GM21526 (cell line): Measurements from ENCODE around the gene EVI5L.
"Not testable (repeated sequence)": the region's sequence is repeated elsewhere in the genome, so short reads cannot be mapped to it uniquely, and the experiment has no call there.

Experiments
- ATAC-seq: cut with Tn5 transposase; IDR thresholded peaks from one replicate; pipeline ENCODE4 v1.9.1; 2021; ENCODE audit warnings: moderate library complexity; ENCODE audit not compliant: unreplicated experiment, low FRiP score

The EVI5L gene

GRCh38 chr19:7816040-7816439, 14.0 kb upstream of the EVI5L start:
- ATAC-seq, result not testable (repeated sequence)

- ATAC-seq, result no peak
Observed at GRCh38 chr19:7817801-7818200, 12.2 kb upstream of the EVI5L start.

GRCh38 chr19:7818806-7819205, 11.2 kb upstream of the EVI5L start:
- ATAC-seq, result no peak

- ATAC-seq, result no peak
Observed at GRCh38 chr19:7819337-7819736, 10.7 kb upstream of the EVI5L start.

- no peak for ATAC-seq
Observed at GRCh38 chr19:7820588-7820987, 9.4 kb upstream of the EVI5L start.

- no peak for ATAC-seq
Observed at GRCh38 chr19:7822910-7823515, 7.0 kb upstream of the EVI5L start.

- no peak for ATAC-seq
Observed at GRCh38 chr19:7823686-7824301, 6.2 kb upstream of the EVI5L start.

GRCh38 chr19:7829166-7829520, 875 bp upstream of the EVI5L start:
- ATAC-seq, result no peak

- no peak for ATAC-seq
Observed at GRCh38 chr19:7830272-7830771, 304 bp downstream of the EVI5L start.

- no peak for ATAC-seq
Observed at GRCh38 chr19:7830823-7831222, 805 bp downstream of the EVI5L start.

GRCh38 chr19:7831452-7831851, 1.4 kb downstream of the EVI5L start:
- ATAC-seq, result no peak

- ATAC-seq, result no peak
Observed at GRCh38 chr19:7832009-7832408, 2.0 kb downstream of the EVI5L start.

- ATAC-seq, result no peak
Observed at GRCh38 chr19:7832781-7833180, 2.8 kb downstream of the EVI5L start.

GRCh38 chr19:7833225-7834099, 3.4 kb downstream of the EVI5L start:
- ATAC-seq, result no peak

- no peak for ATAC-seq
Observed at GRCh38 chr19:7839476-7839875, 9.5 kb downstream of the EVI5L start.

GRCh38 chr19:7840629-7841028, 10.6 kb downstream of the EVI5L start:
- no peak for ATAC-seq

GRCh38 chr19:7841751-7842660, 12.0 kb downstream of the EVI5L start:
- no peak for ATAC-seq

- no peak for ATAC-seq
Observed at GRCh38 chr19:7842661-7843294, 12.8 kb downstream of the EVI5L start.

- ATAC-seq, result no peak
Observed at GRCh38 chr19:7843521-7843920, 13.5 kb downstream of the EVI5L start.

GRCh38 chr19:7844405-7844804, 14.4 kb downstream of the EVI5L start:
- no peak for ATAC-seq
